ENCODE results near the gene CAVIN2.
"Not testable (repeated sequence)": the region's sequence is repeated elsewhere in the genome, so short reads cannot be mapped to it uniquely, and the experiment has no call there.

Gene CAVIN2

DNA sequence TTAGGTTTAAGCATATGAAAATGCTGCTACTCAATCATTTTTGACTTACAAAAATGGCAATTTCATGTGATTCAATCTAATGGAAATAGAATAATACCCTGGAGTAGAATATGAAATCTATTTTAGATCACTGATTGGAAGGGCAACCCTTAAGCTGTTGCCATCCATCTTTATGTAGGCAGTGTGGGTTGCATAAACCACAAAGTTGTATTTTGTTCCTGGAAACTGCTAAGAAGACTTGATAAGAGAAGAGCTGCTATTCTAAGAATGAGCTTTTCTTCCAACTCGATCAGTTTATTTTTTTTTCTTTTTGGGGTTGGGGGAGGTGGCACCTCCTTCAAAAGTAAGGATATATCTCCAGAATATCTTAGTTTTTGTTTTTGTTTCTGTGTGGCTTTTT lies 60.2 kb downstream of the CAVIN2 start:
- no peak for DNase-seq
- no peak for TF ChIP-seq CTCF (IDR thresholded peaks at IDR 0.05; ENCODE audit: low read depth, low read length)
- no peak overlapping the region for H3K4me3 ChIP-seq (ENCODE audit: low read depth, low read length)
- H3K27me3 ChIP-seq = no peaks in the 10 kb centered on the region
- H3K4me1 ChIP-seq = no peaks in the 10 kb centered on the region
- H3K36me3 ChIP-seq = no peaks in the 10 kb centered on the region
- no peaks in the 10 kb centered on the region for H3K9me3 ChIP-seq

DNA sequence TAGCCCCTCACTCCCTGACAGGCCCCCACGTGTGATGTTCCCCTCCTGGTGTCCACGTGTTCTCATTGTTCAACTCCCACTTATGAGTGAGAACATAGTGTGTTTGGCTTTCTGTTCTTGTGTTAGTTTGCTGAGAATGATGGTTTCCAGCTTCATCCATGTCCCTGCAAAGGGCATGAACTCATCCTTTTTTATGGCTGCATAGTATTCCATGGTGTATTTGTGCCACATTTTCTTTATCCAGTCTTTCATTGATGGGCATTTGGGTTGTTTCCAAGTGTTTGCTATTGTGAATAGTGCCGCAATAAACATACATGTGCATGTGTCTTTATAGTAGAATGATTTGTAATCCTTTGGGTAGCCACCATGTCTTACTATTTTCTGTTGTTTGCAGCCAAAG lies 61.2 kb downstream of the CAVIN2 start:
- not testable (repeated sequence) for H3K36me3 ChIP-seq; DNase-seq; H3K4me1 ChIP-seq; H3K27me3 ChIP-seq; H3K4me3 ChIP-seq (ENCODE audit: low read depth, low read length); H3K9me3 ChIP-seq
